ENCODE results near the gene TMEM273.

Gene TMEM273

GRCh38 chr10:49109669-49110340 is 78.4 kb downstream of the TMEM273 start:
- TF ChIP-seq GATA2 (IDR thresholded peaks at IDR 0.05; ENCODE audit: low read depth, low read length) (no peak), GATA3 (IDR thresholded peaks at IDR 0.05; ENCODE audit: low read depth, low read length) (no peak)

GRCh38 chr10:49108656-49109055 is 79.5 kb downstream of the TMEM273 start:
- TF ChIP-seq GATA2 (IDR thresholded peaks at IDR 0.05; ENCODE audit: low read depth, low read length) (no peak), GATA3 (IDR thresholded peaks at IDR 0.05; ENCODE audit: low read depth, low read length) (no peak)

GRCh38 chr10:49107887-49108267 is 80.3 kb downstream of the TMEM273 start:
- TF ChIP-seq GATA2 (IDR thresholded peaks at IDR 0.05; ENCODE audit: low read depth, low read length) (no peak), GATA3 (IDR thresholded peaks at IDR 0.05; ENCODE audit: low read depth, low read length) (no peak)

GRCh38 chr10:49107111-49107886 is 80.9 kb downstream of the TMEM273 start:
- TF ChIP-seq GATA2 (IDR thresholded peaks at IDR 0.05; ENCODE audit: low read depth, low read length): no peak
- TF ChIP-seq GATA3 (IDR thresholded peaks at IDR 0.05; ENCODE audit: low read depth, low read length): no peak

GRCh38 chr10:49106451-49106850 is 81.7 kb downstream of the TMEM273 start:
- no peak for TF ChIP-seq GATA3 (IDR thresholded peaks at IDR 0.05; ENCODE audit: low read depth, low read length)
- TF ChIP-seq GATA2 (IDR thresholded peaks at IDR 0.05; ENCODE audit: low read depth, low read length): no peak

- TF ChIP-seq GATA3 (IDR thresholded peaks at IDR 0.05; ENCODE audit: low read depth, low read length) (no peak), GATA2 (IDR thresholded peaks at IDR 0.05; ENCODE audit: low read depth, low read length) (no peak)
Measured at GRCh38 chr10:49105076-49105475, 83.1 kb downstream of the TMEM273 start.

Data from SH-SY5Y (cell line).